Body of pancreas (tissue), 4 donors: ENCODE results near the gene SLC38A10. TPM values are rescaled to one million over a fixed set of nuclear protein-coding genes. Genes with fewer than 3 reads are reported as not detected.
A peak's percentile ranks its signal among the peaks of the same experiment; 100 is the strongest.

Source experiments
- ATAC-seq: fragments of 150-250 bp; one replicate; pipeline ENCODE4 v1.9.1; 2016
- DNase-seq, 4 donors: peaks; one replicate each; pipeline ENCODE4 v3.0.0-alpha.2; 2019
- H3K27ac ChIP-seq, 4 donors: fragments of 200-600 bp; sonication (generic); 1 replicate in 3 of 4; 2 replicates in 1 of 4; pipeline versions ENCODE4 v1.5.1 to v1.6.1; 2016 to 2019; ENCODE audit warnings: mild to moderate bottlenecking in 1 of 4, mixed read lengths in 1 of 4, moderate library complexity in 1 of 4
- H3K27me3 ChIP-seq, 2 donors: fragments of 200-600 bp; sonication (generic); one replicate each; pipeline ENCODE4 v1.6.0; 2016; ENCODE audit warnings: mild to moderate bottlenecking in 1 of 2
- H3K36me3 ChIP-seq, 2 donors: fragments of 200-600 bp; sonication (generic); replicated peaks in 1 of 2; 2 replicates each; pipeline ENCODE4 v1.5.1; 2016; ENCODE audit warnings: low read depth in 2 of 2; ENCODE audit not compliant: insufficient read depth in 1 of 2
- H3K4me1 ChIP-seq: fragments of 200-600 bp; sonication (generic); one replicate; pipeline ENCODE4 v1.6.0; 2016
- H3K4me3 ChIP-seq, 2 donors: fragments of 200-600 bp; sonication (generic); 1 replicate in 1 of 2; 2 replicates in 1 of 2; pipeline ENCODE4 v1.5.1; 2016 to 2019
- H3K9me3 ChIP-seq, 3 donors: fragments of 200-600 bp; sonication (generic); 1 replicate in 2 of 3; 2 replicates in 1 of 3; pipeline ENCODE4 v1.5.1; 2016
- POLR2A ChIP-seq, 3 donors: fragments of 450-650 bp; IDR thresholded peaks; one replicate each; pipeline ENCODE4 v1.6.1; 2016; ENCODE audit warnings: antibody characterized with exemption in 3 of 3, mild to moderate bottlenecking in 2 of 3
- WGBS, 2 donors: methylation state at CpG; one replicate each; pipeline ENCODE4 v1.1.5; 2017; 5-methylcytosine and 5-hydroxymethylcytosine counted together
- intact Hi-C: fragments of 100-400 bp; cut with DNase I; formaldehyde crosslinking; loops from one replicate; pipeline ENCODE4 v1.15.1; 2023
- total RNA-seq, 2 donors: library from RNA; depleted of rRNA; stranded (reverse); fragments of >200 nt; gene quantifications; one replicate each; pipeline ENCODE4 v1.1.0, GENCODE V29; 2016
- TF ChIP-seq, protein P1 (sequence below), 7 experiments: fragments of 450-650 bp in 4 of 7; fragments of 200-600 bp in 3 of 7; sonication (generic) in 3 of 7; IDR thresholded peaks; one replicate each; pipeline ENCODE4 v1.5.1; 2016 to 2019; ENCODE audit warnings: antibody characterized with exemption in 7 of 7

The SLC38A10 gene
- total RNA-seq, 2 donors from 2014 or later = 102 to 203 TPM

DNA sequence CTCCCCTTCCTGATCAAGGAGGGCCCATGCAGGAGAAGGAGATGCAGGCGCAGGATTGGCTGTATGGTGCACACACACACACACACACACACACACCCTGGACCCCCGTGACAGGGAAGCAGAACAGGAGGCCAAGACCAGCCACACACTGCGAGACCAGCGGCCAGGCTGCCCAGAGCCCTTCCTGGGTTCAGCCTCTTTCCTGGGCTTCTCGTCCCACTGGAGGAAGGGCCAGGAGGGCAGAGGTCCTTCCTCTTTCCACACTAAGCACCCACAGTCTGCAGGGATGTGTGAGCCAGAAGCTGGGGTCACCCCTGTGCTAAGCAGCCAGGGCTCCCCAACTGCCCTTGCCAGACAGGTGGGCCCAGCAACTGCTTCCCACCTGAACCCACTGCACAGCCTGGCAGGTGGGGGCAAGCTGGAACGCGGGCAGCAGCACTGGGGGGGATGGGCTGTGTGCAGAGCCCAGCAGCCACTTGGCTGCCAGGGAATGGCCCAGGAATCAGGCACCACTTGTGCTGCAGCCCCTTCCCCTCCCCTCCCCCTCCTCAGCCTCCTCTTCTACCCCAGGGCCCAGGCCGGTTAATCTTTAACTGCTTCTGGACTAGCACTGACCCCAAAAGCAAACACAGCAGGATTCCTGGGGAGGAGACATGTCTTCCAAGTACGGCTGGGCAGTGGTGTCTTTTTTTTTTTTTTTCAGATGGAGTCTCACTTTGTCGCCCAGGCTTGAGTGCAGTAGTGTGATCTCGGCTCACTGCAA is 44.6 kb upstream of the SLC38A10 start:
- Histone ChIP-seq H3K27ac (peak overlapping the region; percentile 62 to 98 (median 97)), H3K9me3 (no peaks in the 10 kb centered on the region), H3K4me3 (no peak overlapping the region), H3K4me1 (peaks cover 85% of the 10 kb centered on the region), H3K27me3 (no peaks in the 10 kb centered on the region), H3K36me3 (no peaks in the 10 kb centered on the region)
- intact Hi-C loops = no loop called here
- TF ChIP-seq, protein P1, sequence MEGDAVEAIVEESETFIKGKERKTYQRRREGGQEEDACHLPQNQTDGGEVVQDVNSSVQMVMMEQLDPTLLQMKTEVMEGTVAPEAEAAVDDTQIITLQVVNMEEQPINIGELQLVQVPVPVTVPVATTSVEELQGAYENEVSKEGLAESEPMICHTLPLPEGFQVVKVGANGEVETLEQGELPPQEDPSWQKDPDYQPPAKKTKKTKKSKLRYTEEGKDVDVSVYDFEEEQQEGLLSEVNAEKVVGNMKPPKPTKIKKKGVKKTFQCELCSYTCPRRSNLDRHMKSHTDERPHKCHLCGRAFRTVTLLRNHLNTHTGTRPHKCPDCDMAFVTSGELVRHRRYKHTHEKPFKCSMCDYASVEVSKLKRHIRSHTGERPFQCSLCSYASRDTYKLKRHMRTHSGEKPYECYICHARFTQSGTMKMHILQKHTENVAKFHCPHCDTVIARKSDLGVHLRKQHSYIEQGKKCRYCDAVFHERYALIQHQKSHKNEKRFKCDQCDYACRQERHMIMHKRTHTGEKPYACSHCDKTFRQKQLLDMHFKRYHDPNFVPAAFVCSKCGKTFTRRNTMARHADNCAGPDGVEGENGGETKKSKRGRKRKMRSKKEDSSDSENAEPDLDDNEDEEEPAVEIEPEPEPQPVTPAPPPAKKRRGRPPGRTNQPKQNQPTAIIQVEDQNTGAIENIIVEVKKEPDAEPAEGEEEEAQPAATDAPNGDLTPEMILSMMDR (IDR thresholded peaks at IDR 0.05) = no peak
- TF ChIP-seq POLR2A (IDR thresholded peaks at IDR 0.05) = no peak
- WGBS, 2 donors = 28 to 35% methylated on average over 8 to 11 of the region's 11 CpGs
- ATAC-seq = peak; percentile 2
- DNase-seq = peak; percentile 43 to 73 (median 71)

DNA sequence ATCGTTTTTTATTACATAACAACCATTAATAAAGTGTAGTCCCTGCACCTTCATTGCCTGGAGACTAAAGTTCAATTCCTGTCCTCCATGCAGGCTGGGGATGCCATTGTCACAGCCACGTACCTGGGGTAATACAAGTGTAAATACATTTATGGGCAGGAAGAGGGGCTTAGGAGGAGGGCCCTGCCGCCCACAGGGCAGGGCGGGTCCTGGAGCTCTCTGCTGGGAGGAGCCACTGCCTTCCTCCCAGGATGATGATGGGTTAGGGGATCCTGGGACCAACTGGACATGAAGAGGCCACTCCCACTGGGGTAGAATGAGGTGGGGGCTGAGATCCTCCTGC is 44.1 kb upstream of the SLC38A10 start:
- DNase-seq (no peak), ATAC-seq (no peak)
- Histone ChIP-seq H3K9me3 (no peaks in the 10 kb centered on the region), H3K36me3 (no peaks in the 10 kb centered on the region), H3K27ac (peak overlapping the region; percentile 62 to 98 (median 97)), H3K4me3 (no peak overlapping the region), H3K27me3 (no peaks in the 10 kb centered on the region), H3K4me1 (peaks cover 90% of the 10 kb centered on the region)
- intact Hi-C loops = no loop called here
- WGBS, 2 donors = 62 to 65% methylated on average over 4 of the region's 4 CpGs
- no peak for TF ChIP-seq POLR2A (IDR thresholded peaks at IDR 0.05)
- TF ChIP-seq, protein P1 (IDR thresholded peaks at IDR 0.05) = no peak

DNA sequence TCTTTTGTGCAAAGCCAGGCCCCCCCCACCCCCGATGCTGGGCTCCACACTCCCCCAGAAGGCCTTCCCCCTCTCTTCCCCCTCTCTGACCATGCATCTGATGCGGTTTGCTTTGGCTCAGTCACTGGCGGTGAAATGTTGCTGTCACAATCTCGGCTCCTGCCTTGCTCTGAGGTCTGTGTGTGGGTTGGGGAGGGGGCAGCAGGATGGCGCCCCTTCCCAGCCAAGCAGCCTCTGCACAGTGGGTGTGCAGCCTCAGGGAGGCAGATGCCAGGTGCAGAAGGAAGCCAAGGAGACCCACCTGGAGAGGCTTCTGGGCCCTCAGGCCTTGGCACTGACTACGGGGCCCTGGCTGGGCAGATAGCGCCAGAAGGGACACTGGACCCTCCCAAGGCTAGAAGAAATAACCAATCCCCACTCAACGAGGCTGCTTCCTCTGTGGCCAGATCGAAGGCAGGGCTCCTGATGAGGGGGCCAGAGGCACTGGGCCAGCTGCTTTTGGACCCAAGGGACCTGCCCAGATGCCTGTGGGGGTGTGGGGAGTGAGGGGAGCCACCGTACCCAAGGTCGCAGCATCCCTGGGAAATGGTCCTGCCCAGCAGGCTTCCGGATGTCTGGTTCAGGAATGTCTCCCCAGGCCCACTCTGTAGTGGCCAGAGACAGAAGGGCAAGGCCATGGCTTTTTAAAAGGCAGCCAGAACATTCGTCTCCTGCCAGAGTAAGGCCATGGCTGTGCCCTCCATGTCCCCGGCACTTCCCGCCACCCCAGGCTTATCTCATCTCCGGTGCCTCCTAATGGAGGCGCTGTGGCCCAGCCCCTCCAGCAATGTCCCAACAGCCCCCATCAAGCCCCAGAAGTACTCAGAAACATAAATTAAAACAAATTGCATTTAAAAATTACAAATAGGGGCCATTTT is 43.4 kb upstream of the SLC38A10 start:
- H3K4me1 ChIP-seq = peaks cover 94% of the 10 kb centered on the region
- no peaks in the 10 kb centered on the region for H3K36me3 ChIP-seq
- H3K27ac ChIP-seq = peak overlapping the region; percentile 62 to 98 (median 97)
- 51 to 55% methylated on average over 8 to 17 of the region's 17 CpGs for WGBS, 2 donors
- ATAC-seq (no peak), DNase-seq (peak in 2 of 4 donors; percentile 41 to 43)
- H3K9me3 ChIP-seq = no peaks in the 10 kb centered on the region
- intact Hi-C loops = no loop called here
- H3K27me3 ChIP-seq = no peaks in the 10 kb centered on the region
- H3K4me3 ChIP-seq = no peak overlapping the region
- TF ChIP-seq, protein P1 (IDR thresholded peaks at IDR 0.05) = no peak
- TF ChIP-seq POLR2A (IDR thresholded peaks at IDR 0.05) = no peak

DNA sequence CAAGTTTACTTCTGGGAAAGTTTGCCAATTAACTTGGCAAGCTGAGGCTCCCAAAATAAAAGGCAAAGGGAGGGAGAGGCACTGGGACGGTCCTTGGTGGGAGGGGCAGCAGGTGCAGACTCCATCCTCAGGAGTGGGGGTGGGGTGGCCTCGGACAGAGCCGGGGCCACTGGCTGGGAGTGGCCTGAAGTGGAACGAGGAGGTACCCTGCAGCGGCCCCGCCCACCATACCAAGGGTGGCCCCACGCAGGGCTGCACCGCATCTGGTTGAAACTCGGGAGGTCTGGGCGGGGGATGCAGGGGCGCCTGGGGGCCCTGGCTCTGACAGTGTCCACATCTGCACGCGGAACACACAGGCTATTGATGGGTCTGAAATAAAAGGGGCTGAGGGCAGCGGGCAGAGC is 42.4 kb upstream of the SLC38A10 start:
- 40 to 43% methylated on average over 7 to 14 of the region's 14 CpGs for WGBS, 2 donors
- intact Hi-C loops = no loop called here

More for the DNA sequence above, 42.4 kb upstream of the SLC38A10 start:
- TF ChIP-seq, protein P1 (IDR thresholded peaks at IDR 0.05) = no peak
- no peak for TF ChIP-seq POLR2A (IDR thresholded peaks at IDR 0.05)
- peaks cover 84% of the 10 kb centered on the region for H3K4me1 ChIP-seq
- H3K27ac ChIP-seq = peak overlapping the region; percentile 39 to 98 (median 97)
- peak; percentile 65 for ATAC-seq
- no peaks in the 10 kb centered on the region for H3K36me3 ChIP-seq
- DNase-seq = peak; percentile 74 to 90 (median 86)
- H3K27me3 ChIP-seq = no peaks in the 10 kb centered on the region
- no peaks in the 10 kb centered on the region for H3K9me3 ChIP-seq
- H3K4me3 ChIP-seq = no peak overlapping the region
